Loucy (cell line): ENCODE data around the gene PI16.

Experiments used
- EZH2phosphoT487 ChIP-seq: fragments of 200-600 bp; IDR thresholded peaks from 2 replicates; pipeline ENCODE4 v1.6.1; 2018; ENCODE audit warnings: antibody characterized with exemption, mild to moderate bottlenecking, moderate library complexity, borderline replicate concordance
- TF ChIP-seq, protein P1 (sequence below): fragments of 200-600 bp; sonication (generic); conservative IDR thresholded peaks from 2 replicates; pipeline ENCODE4 v1.5.1; 2014; ENCODE audit warnings: mild to moderate bottlenecking, antibody characterized with exemption, low read length

DNA sequence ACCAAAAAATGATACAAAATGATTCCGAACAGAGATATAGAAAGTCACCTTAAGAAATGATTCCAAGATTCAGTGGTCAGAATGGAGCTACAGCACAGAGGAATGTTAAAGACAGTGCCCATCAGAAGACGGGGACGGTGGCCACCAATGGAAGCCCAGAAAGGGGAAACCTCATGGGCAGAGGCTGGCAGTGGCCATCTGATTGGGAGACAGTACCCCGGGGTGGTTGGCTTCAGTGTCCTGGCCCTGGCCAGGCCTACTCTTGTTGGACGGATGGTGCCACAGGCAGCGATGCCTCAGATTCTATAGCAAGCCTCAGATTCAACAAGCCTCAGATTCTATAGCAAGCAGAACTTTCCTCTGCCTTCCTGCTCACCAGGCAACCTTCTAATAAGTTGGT, 16.6 kb upstream of the PI16 start:
- TF ChIP-seq, protein P1, sequence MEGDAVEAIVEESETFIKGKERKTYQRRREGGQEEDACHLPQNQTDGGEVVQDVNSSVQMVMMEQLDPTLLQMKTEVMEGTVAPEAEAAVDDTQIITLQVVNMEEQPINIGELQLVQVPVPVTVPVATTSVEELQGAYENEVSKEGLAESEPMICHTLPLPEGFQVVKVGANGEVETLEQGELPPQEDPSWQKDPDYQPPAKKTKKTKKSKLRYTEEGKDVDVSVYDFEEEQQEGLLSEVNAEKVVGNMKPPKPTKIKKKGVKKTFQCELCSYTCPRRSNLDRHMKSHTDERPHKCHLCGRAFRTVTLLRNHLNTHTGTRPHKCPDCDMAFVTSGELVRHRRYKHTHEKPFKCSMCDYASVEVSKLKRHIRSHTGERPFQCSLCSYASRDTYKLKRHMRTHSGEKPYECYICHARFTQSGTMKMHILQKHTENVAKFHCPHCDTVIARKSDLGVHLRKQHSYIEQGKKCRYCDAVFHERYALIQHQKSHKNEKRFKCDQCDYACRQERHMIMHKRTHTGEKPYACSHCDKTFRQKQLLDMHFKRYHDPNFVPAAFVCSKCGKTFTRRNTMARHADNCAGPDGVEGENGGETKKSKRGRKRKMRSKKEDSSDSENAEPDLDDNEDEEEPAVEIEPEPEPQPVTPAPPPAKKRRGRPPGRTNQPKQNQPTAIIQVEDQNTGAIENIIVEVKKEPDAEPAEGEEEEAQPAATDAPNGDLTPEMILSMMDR, result no peak
- no peak for TF ChIP-seq EZH2phosphoT487
